HG03060 (cell line): ENCODE results near the gene PLCD3.
"Not testable (repeated sequence)": the region's sequence is repeated elsewhere in the genome, so short reads cannot be mapped to it uniquely, and the experiment has no call there.

Source experiments
- ATAC-seq: cut with Tn5 transposase; IDR thresholded peaks from one replicate; pipeline ENCODE4 v1.9.1; 2021; ENCODE audit warnings: low read depth, moderate number of reproducible peaks; ENCODE audit not compliant: unreplicated experiment

Gene PLCD3

GRCh38 chr17:45135978-45136791 is 3.9 kb upstream of the PLCD3 start:
- ATAC-seq: no peak

GRCh38 chr17:45135192-45135977 is 3.1 kb upstream of the PLCD3 start, which contains the start of gene ACBD4:
ACBD4 (plus strand) TSS chr17:45135687; CDS start chr17:45136145, 458 bp downstream.
- ATAC-seq: peak; percentile 69

- ATAC-seq: no peak
These were observed 503 bp upstream of the PLCD3 start for GRCh38 chr17:45132572-45133463.

GRCh38 chr17:45131616-45132319 is 547 bp downstream of the PLCD3 start:
- no peak for ATAC-seq

- ATAC-seq: no peak
These were observed 1.4 kb downstream of the PLCD3 start for GRCh38 chr17:45130681-45131615.

- ATAC-seq: no peak
These were observed 2.2 kb downstream of the PLCD3 start for GRCh38 chr17:45129940-45130680.

- no peak for ATAC-seq
These were observed 2.8 kb downstream of the PLCD3 start for GRCh38 chr17:45129426-45129939.

GRCh38 chr17:45128989-45129388 is 3.3 kb downstream of the PLCD3 start:
- ATAC-seq: no peak

- ATAC-seq: no peak
These were observed 4.0 kb downstream of the PLCD3 start for GRCh38 chr17:45128331-45128730.

- no peak for ATAC-seq
These were observed 4.6 kb downstream of the PLCD3 start for GRCh38 chr17:45127548-45128300.

GRCh38 chr17:45127207-45127547 is 5.1 kb downstream of the PLCD3 start:
- no peak for ATAC-seq

- no peak for ATAC-seq
These were observed 6.8 kb downstream of the PLCD3 start for GRCh38 chr17:45125509-45125908.

GRCh38 chr17:45124797-45125122 is 7.6 kb downstream of the PLCD3 start:
- ATAC-seq: not testable (repeated sequence)

GRCh38 chr17:45123930-45124796 is 8.2 kb downstream of the PLCD3 start:
- peak; percentile 42 for ATAC-seq

GRCh38 chr17:45123076-45123770 is 9.1 kb downstream of the PLCD3 start:
- ATAC-seq: no peak

- no peak for ATAC-seq
These were observed 11.3 kb downstream of the PLCD3 start for GRCh38 chr17:45121055-45121454.
